NT2/D1 (cell line): Measurements from ENCODE around the gene SLC6A8.

Experiments
- DNase-seq: peaks from one replicate; pipeline ENCODE4 v3.0.0-alpha.2; 2011; ENCODE audit warnings: low read depth, low spot score
- H3K27me3 ChIP-seq: 2 replicates; pipeline ENCODE4 v1.6.0; 2011; ENCODE audit warnings: mild to moderate bottlenecking; ENCODE audit not compliant: insufficient read length, insufficient read depth
- H3K36me3 ChIP-seq: 2 replicates; pipeline ENCODE4 v1.6.1; 2011; ENCODE audit warnings: mild to moderate bottlenecking, low read length, mixed read lengths; ENCODE audit not compliant: insufficient read depth, insufficient read length
- H3K4me1 ChIP-seq: 2 replicates; pipeline ENCODE4 v1.5.1; 2011; ENCODE audit not compliant: insufficient read depth, insufficient read length
- H3K4me3 ChIP-seq: 2 replicates; pipeline ENCODE4 v1.5.1; 2011; ENCODE audit warnings: low read depth; ENCODE audit not compliant: insufficient read length
- H3K9ac ChIP-seq: 2 replicates; pipeline ENCODE4 v1.6.0; 2011; ENCODE audit warnings: low read depth; ENCODE audit not compliant: insufficient read length
- H3K9me3 ChIP-seq: 2 replicates; pipeline ENCODE4 v1.5.1; 2011; ENCODE audit warnings: mild to moderate bottlenecking, low read length; ENCODE audit not compliant: insufficient read depth
- SUZ12 ChIP-seq: IDR thresholded peaks from 2 replicates; pipeline ENCODE4 v1.6.1; 2011; ENCODE audit not compliant: insufficient read length, insufficient read depth; ENCODE audit errors: extremely low read depth
- YY1 ChIP-seq: IDR thresholded peaks from 2 replicates; pipeline ENCODE4 v1.6.1; 2011; ENCODE audit not compliant: insufficient read length, insufficient read depth
- ZNF274 ChIP-seq: IDR thresholded peaks from 2 replicates; pipeline ENCODE4 v1.6.1; 2011; ENCODE audit warnings: mild to moderate bottlenecking, low read depth, low read length

The SLC6A8 gene

DNA sequence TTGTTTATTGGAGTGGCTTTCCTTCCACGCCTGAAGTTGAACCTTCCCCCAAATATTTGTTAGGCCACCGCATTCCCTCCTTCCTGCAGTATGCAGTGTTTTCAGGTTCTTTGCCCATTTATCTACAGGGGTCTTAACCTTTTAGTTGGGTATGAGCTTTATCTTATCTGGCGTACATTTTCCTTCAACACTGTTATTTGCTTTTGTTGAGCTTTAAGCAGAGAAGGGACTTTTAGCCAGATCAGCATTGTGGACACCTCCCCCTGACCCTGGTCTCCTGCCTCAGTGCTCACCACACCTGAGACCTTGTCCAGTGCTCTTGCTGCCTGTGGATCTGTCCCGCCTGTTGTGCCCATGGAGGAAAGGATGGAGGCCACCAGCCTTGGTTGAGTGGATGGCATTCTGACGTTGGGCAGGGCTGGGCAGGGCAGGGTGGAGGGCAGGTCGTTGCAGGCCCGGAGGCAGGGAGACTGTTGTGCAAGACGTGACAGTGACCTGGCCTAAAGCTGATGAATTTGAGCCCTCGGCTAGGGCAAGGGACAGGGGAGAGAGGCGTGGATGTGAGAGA lies 41.7 kb upstream of the SLC6A8 start:
- no peaks in the 10 kb centered on the region for H3K36me3 ChIP-seq
- peaks cover 70% of the 10 kb centered on the region for H3K27me3 ChIP-seq
- H3K9ac ChIP-seq = no peak overlapping the region
- no peak overlapping the region for H3K4me3 ChIP-seq
- no peak for DNase-seq
- TF ChIP-seq ZNF274 (no peak), YY1 (no peak), SUZ12 (no peak)
- H3K4me1 ChIP-seq = no peaks in the 10 kb centered on the region
- H3K9me3 ChIP-seq = no peaks in the 10 kb centered on the region

DNA sequence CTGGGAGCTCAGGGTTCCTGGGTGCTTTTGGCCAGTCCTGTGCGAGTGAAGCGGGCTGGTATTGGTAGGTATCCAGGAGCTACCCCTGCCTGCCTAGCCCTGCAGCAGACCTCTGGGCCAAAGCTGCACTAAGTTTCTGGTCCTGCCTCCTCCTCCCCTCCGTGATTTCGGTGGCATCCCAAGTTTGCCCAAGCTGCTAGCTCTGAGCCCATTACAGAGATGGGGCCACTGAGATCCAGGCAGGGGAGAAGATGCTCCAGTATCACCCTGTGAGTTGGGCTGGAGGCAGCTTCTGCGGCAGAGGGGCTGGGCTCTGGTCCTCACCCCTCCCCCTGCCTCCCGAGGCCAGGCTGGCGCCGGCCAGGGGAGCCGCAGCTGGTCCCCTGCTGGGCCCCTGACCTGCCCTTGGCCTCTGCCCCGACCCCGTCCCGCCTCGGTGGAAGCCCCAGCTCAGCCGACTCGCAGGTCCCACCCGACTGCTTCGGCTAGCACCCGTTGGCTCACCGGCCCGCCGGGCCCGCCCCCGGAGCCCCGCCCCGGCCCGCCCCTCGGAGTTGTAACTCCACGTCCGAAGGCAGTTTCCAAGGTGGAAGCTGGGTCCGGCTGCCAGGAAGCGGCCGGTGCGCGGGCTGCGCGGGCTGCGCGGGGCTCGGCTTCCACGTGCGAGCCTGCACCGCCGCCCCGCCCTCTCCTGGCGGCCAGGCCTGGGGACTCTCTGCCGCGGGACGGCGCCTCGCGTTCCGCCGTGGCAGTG lies 40.9 kb upstream of the SLC6A8 start, which contains the start of gene DUSP9:
DUSP9 (plus strand) TSS at position 584 of the 754 bp plus-strand sequence. CDS start 751 bp downstream, outside the sequence.
- no peak for DNase-seq
- H3K9me3 ChIP-seq = no peaks in the 10 kb centered on the region
- peaks cover 64% of the 10 kb centered on the region for H3K27me3 ChIP-seq
- peak within 1 kb of the TSS; percentile 32 for H3K9ac ChIP-seq
- H3K4me3 ChIP-seq = no peak within 1 kb of the TSS
- TF ChIP-seq SUZ12 = no peak
- TF ChIP-seq ZNF274 = no peak
- TF ChIP-seq YY1 = no peak
- no peaks in the 10 kb centered on the region for H3K4me1 ChIP-seq
- no peaks in the 10 kb centered on the region for H3K36me3 ChIP-seq

DNA sequence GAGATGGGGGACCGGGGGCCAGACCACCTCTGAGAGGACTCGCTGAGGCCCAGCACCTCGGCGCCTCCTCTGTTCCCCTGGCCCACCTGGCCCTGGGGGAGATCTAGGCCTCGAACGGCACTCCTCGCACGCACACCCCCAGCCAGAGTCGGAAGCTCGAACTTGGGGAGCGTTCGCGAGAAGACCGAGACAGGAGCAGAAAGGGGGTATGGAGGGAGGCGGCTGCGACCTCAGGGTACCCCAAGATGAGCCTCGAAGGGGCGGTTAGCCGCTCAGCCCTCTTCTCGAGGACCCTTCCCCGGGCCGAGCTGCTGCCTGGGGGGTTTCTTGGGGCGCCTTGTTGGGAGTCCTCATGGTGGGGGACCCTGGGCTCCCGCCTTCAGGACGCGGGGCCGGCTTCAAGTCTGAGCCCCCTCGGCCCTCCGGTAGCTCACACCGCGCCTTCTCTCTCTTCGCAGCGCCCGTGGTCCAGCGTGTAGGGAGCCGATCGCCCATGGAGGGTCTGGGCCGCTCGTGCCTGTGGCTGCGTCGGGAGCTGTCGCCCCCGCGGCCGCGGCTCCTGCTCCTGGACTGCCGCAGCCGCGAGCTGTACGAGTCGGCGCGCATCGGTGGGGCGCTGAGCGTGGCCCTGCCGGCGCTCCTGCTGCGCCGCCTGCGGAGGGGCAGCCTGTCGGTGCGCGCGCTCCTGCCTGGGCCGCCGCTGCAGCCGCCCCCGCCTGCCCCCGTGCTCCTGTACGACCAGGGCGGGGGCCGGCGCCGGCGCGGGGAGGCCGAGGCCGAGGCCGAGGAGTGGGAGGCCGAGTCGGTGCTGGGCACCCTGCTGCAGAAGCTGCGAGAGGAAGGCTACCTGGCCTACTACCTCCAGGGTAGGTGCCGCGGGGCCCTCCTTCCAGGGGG lies 40.0 kb upstream of the SLC6A8 start:
- Histone ChIP-seq H3K4me3 (no peak overlapping the region), H3K27me3 (peaks cover 62% of the 10 kb centered on the region), H3K4me1 (no peaks in the 10 kb centered on the region), H3K9me3 (no peaks in the 10 kb centered on the region), H3K9ac (peak overlapping the region; percentile 32), H3K36me3 (no peaks in the 10 kb centered on the region)
- DNase-seq = no peak
- TF ChIP-seq YY1 (no peak), ZNF274 (no peak), SUZ12 (no peak)

DNA sequence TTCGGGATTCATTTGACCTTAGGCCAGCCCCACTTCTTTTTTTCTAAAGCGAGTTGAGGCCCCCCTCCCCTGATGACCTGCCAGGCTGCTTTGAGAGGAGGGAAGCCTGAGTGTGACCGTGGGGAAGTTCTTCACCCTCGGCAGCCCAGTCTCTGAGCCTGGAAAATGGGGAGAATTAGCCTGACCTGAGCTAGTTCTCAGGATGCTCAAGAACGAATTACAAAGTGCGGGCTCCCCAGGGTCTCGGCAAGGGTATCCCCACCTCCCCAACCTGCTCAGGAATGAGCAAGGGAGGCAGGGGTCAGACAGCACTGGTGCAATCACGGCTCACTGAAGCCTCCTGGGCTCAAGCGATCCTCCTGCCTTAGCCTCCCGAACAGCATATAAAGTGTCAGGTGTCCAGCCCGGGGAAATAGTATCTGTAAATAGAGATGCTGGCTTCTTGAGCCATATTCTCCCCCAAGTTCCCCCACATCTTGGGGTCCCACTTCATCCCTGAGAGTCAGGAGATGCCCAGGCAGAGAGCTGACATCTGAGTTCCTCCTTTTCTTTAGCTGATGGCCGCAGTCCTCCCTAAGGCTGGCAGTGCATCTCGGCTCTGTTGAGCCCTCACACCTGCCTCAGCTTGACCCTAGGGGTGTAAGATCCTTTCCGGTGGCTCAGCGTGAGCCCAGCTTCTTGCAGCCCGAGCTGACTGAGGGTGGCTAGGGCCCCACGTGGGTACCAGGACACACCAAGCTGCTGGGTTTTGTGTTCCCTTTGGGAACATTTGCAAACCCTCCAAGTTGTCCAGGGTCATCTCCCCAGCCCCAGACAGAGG lies 39.2 kb upstream of the SLC6A8 start:
- no peak for TF ChIP-seq YY1
- TF ChIP-seq SUZ12 = no peak
- TF ChIP-seq ZNF274 = no peak
- Histone ChIP-seq H3K9ac (no peak overlapping the region), H3K4me3 (no peak overlapping the region), H3K27me3 (peaks cover 53% of the 10 kb centered on the region), H3K4me1 (no peaks in the 10 kb centered on the region), H3K36me3 (no peaks in the 10 kb centered on the region), H3K9me3 (no peaks in the 10 kb centered on the region)
- DNase-seq = no peak

DNA sequence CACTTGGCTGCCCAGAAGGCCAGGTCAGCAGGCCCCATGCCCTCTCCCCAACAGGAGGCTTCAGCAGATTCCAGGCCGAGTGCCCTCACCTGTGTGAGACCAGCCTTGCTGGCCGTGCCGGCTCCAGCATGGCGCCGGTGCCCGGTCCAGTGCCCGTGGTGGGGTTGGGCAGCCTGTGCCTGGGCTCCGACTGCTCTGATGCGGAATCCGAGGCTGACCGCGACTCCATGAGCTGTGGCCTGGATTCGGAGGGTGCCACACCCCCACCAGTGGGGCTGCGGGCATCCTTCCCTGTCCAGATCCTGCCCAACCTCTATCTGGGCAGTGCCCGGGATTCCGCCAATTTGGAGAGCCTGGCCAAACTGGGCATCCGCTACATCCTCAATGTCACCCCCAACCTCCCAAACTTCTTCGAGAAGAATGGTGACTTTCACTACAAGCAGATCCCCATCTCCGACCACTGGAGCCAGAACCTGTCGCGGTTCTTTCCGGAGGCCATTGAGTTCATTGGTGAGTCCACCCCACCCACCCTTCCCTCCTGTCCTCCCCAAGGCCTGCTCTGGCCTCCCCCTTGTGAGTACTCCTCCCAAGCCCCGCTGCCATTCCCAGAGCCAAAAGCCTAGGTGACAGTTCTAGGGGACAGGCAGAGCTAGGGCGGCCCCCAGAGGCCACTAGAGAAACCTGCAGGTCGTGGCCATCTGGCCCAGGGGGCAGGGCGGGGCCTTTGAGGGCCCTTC lies 38.4 kb upstream of the SLC6A8 start:
- Histone ChIP-seq H3K36me3 (no peaks in the 10 kb centered on the region), H3K9ac (no peak overlapping the region), H3K4me1 (no peaks in the 10 kb centered on the region), H3K27me3 (peaks cover 48% of the 10 kb centered on the region), H3K9me3 (no peaks in the 10 kb centered on the region), H3K4me3 (no peak overlapping the region)
- TF ChIP-seq ZNF274 (no peak), SUZ12 (no peak), YY1 (no peak)
- no peak for DNase-seq

DNA sequence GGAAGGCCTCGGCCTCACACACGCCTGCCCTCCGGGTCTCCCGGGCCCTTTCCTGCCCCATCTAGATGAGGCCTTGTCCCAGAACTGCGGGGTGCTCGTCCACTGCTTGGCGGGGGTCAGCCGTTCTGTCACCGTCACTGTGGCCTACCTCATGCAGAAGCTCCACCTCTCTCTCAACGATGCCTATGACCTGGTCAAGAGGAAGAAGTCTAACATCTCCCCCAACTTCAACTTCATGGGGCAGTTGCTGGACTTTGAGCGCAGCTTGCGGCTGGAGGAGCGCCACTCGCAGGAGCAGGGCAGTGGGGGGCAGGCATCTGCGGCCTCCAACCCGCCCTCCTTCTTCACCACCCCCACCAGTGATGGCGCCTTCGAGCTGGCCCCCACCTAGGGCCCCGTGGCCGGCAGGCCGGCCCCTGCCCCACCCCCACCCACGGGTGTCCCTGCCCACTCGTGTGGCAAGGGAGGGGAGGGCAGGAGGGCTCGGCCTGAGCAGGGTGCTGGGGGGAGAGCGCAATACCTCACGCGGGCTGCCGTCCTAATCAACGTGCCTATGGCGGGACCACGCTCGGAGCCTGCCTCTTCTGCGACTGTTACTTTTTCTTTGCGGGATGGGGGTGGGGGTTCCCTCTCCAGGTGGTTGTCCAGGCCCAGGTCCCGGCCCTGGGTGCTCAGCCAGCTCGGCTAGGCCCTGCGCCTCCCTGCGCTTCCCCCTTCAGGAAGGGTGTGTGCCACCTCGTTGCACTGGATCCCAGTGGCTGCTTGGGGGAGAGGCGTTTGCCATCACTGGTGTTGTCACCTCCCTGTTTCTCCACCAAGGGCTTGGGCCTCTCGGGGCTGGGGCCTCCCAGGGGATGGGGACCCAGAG lies 37.6 kb upstream of the SLC6A8 start:
- no peak overlapping the region for H3K9ac ChIP-seq
- H3K9me3 ChIP-seq = no peaks in the 10 kb centered on the region
- H3K27me3 ChIP-seq = peaks cover 40% of the 10 kb centered on the region
- no peaks in the 10 kb centered on the region for H3K36me3 ChIP-seq
- DNase-seq = no peak
- TF ChIP-seq ZNF274 = no peak
- no peak for TF ChIP-seq YY1
- no peak for TF ChIP-seq SUZ12
- H3K4me3 ChIP-seq = no peak overlapping the region
- H3K4me1 ChIP-seq = no peaks in the 10 kb centered on the region
